ENCODE measurements around the gene KDM6B. TPM values are rescaled to one million over a fixed set of nuclear protein-coding genes. Genes with fewer than 3 reads are reported as not detected.

The KDM6B gene
- total and polyA plus RNA-seq, 9 of the 15 experiments (the other 6 are each of a cell fraction or from before 2014, with no cell fraction given): 0.01 to 22.9 (median 2.2) TPM

DNA sequence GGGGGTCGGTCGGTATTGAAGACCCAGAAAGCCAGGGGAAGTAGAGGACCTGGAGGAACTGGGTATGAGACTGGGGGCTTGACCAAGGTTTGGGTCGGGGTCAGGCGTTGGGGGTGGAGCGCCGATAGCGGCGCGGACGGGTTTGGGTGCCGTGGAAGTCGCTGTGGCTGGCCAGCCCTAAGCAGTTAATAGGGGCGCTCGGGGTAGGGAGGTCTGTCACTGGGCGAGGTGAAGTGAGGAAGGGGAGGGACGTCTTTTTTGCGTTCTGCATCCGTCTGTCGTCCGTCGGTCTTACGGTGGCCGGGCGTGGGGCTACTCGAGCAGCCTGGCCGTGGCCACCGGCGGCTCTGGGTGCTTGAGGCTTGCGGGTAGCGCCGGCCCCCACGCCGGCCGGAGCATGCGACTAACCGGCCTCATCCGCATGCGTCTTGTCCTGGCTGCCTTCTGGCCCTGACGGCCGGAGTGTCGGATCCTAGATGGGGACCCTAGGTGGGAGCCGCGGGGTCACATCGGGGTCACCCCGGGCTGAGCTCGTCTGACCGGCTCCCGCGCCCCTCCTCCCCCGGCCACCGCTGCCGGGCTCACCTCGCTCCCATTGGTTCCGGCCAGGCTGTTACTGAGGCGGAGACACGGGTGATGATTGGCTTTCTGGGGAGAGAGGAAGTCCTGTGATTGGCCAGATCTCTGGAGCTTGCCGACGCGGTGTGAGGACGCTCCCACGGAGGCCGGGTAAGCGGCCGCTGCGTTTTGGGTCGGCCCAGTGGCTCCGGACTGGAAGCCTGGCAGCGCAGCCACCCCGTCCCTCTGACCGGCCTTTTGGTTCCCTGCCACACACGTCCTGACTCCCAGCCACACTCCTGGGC is 10.5 kb downstream of the KDM6B start (continued):
- TF ChIP-seq, protein P1, sequence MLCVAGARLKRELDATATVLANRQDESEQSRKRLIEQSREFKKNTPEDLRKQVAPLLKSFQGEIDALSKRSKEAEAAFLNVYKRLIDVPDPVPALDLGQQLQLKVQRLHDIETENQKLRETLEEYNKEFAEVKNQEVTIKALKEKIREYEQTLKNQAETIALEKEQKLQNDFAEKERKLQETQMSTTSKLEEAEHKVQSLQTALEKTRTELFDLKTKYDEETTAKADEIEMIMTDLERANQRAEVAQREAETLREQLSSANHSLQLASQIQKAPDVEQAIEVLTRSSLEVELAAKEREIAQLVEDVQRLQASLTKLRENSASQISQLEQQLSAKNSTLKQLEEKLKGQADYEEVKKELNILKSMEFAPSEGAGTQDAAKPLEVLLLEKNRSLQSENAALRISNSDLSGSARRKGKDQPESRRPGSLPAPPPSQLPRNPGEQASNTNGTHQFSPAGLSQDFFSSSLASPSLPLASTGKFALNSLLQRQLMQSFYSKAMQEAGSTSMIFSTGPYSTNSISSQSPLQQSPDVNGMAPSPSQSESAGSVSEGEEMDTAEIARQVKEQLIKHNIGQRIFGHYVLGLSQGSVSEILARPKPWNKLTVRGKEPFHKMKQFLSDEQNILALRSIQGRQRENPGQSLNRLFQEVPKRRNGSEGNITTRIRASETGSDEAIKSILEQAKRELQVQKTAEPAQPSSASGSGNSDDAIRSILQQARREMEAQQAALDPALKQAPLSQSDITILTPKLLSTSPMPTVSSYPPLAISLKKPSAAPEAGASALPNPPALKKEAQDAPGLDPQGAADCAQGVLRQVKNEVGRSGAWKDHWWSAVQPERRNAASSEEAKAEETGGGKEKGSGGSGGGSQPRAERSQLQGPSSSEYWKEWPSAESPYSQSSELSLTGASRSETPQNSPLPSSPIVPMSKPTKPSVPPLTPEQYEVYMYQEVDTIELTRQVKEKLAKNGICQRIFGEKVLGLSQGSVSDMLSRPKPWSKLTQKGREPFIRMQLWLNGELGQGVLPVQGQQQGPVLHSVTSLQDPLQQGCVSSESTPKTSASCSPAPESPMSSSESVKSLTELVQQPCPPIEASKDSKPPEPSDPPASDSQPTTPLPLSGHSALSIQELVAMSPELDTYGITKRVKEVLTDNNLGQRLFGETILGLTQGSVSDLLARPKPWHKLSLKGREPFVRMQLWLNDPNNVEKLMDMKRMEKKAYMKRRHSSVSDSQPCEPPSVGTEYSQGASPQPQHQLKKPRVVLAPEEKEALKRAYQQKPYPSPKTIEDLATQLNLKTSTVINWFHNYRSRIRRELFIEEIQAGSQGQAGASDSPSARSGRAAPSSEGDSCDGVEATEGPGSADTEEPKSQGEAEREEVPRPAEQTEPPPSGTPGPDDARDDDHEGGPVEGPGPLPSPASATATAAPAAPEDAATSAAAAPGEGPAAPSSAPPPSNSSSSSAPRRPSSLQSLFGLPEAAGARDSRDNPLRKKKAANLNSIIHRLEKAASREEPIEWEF (CRISPR knock-in tag; IDR thresholded peaks at IDR 0.05): no peak
- TF ChIP-seq, protein P2, sequence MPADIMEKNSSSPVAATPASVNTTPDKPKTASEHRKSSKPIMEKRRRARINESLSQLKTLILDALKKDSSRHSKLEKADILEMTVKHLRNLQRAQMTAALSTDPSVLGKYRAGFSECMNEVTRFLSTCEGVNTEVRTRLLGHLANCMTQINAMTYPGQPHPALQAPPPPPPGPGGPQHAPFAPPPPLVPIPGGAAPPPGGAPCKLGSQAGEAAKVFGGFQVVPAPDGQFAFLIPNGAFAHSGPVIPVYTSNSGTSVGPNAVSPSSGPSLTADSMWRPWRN (IDR thresholded peaks at IDR 0.05; ENCODE audit: low read depth): no peak
- TF ChIP-seq HCFC1 (IDR thresholded peaks at IDR 0.05; ENCODE audit: low read depth, low read length): no peak
- TF ChIP-seq RBFOX2 (IDR thresholded peaks at IDR 0.05; ENCODE audit: low read depth, low read length): peak; percentile 82
- TF ChIP-seq CHD1 (IDR thresholded peaks at IDR 0.05; ENCODE audit: low read length): no peak
- TF ChIP-seq, protein P3, sequence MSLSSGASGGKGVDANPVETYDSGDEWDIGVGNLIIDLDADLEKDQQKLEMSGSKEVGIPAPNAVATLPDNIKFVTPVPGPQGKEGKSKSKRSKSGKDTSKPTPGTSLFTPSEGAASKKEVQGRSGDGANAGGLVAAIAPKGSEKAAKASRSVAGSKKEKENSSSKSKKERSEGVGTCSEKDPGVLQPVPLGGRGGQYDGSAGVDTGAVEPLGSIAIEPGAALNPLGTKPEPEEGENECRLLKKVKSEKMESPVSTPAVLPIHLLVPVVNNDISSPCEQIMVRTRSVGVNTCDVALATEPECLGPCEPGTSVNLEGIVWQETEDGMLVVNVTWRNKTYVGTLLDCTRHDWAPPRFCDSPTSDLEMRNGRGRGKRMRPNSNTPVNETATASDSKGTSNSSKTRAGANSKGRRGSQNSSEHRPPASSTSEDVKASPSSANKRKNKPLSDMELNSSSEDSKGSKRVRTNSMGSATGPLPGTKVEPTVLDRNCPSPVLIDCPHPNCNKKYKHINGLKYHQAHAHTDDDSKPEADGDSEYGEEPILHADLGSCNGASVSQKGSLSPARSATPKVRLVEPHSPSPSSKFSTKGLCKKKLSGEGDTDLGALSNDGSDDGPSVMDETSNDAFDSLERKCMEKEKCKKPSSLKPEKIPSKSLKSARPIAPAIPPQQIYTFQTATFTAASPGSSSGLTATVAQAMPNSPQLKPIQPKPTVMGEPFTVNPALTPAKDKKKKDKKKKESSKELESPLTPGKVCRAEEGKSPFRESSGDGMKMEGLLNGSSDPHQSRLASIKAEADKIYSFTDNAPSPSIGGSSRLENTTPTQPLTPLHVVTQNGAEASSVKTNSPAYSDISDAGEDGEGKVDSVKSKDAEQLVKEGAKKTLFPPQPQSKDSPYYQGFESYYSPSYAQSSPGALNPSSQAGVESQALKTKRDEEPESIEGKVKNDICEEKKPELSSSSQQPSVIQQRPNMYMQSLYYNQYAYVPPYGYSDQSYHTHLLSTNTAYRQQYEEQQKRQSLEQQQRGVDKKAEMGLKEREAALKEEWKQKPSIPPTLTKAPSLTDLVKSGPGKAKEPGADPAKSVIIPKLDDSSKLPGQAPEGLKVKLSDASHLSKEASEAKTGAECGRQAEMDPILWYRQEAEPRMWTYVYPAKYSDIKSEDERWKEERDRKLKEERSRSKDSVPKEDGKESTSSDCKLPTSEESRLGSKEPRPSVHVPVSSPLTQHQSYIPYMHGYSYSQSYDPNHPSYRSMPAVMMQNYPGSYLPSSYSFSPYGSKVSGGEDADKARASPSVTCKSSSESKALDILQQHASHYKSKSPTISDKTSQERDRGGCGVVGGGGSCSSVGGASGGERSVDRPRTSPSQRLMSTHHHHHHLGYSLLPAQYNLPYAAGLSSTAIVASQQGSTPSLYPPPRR (CRISPR knock-in tag; IDR thresholded peaks at IDR 0.05; ENCODE audit: borderline replicate concordance): no peak
- no peak for TF ChIP-seq TCF3 (CRISPR knock-in tag; IDR thresholded peaks at IDR 0.05)
- TF ChIP-seq RBM17 (IDR thresholded peaks at IDR 0.05; ENCODE audit: borderline replicate concordance, low read depth, low read length): no peak
- TF ChIP-seq, protein P4, sequence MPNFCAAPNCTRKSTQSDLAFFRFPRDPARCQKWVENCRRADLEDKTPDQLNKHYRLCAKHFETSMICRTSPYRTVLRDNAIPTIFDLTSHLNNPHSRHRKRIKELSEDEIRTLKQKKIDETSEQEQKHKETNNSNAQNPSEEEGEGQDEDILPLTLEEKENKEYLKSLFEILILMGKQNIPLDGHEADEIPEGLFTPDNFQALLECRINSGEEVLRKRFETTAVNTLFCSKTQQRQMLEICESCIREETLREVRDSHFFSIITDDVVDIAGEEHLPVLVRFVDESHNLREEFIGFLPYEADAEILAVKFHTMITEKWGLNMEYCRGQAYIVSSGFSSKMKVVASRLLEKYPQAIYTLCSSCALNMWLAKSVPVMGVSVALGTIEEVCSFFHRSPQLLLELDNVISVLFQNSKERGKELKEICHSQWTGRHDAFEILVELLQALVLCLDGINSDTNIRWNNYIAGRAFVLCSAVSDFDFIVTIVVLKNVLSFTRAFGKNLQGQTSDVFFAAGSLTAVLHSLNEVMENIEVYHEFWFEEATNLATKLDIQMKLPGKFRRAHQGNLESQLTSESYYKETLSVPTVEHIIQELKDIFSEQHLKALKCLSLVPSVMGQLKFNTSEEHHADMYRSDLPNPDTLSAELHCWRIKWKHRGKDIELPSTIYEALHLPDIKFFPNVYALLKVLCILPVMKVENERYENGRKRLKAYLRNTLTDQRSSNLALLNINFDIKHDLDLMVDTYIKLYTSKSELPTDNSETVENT (CRISPR knock-in tag; IDR thresholded peaks at IDR 0.05): 0 out of 2 replicates have a peak, but pooled peaks have one; percentile 33

All from K562 (cell line).